GM08714 (cell line): ENCODE results near the gene RPS14.

Experiments
- H3K4me3 ChIP-seq: fragments of 200-500 bp; sonication (Bioruptor generic); 2 replicates; pipeline ENCODE4 v1.5.1; 2014; ENCODE audit warnings: mild to moderate bottlenecking, low read length, inconsistent platforms
- ZNF274 ChIP-seq: IDR thresholded peaks from 2 replicates; pipeline ENCODE4 v1.6.1; 2012; ENCODE audit warnings: mild to moderate bottlenecking, low read depth, low read length

RPS14 gene

DNA sequence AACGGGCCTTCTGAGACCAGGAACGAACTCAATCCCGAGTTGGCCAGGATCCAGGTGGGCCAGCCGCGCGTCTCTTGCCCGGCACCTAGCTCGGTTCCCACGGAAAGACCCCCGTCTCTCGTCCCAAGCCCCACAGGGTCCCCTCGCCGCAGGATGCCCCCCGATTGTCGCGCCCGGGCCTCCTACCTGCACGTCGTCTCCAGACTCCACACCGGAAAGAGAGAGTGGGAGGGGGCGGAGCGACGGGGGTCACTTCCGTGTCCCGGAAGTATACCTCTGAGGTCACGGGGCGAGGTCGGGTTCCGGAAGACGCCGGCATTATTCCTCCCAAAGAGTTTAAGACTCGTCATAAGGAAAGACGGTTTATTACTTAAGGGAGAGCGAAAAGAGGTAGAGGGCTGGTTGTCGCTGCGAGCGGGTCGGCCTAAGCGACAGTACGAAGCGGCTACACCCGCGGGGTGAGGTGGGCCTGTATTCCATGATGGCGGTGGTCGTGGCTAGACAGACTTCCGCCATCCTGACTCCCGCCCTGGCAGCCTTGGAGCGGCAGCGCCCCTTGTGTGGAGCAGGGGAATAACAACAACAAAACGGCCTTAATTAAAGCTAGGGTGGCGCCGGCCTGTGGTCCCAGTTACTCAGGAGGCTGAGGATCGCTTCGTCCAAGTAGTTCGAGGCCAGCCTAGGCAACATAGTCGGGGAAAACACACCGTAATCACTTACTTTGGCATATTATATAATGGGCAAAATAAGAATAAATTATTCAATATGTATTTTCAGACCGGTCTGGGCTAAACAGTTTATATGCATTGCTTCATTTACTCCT is at the start of gene RPS14:
Gene RPS14, minus strand, starts transcription at position 223 of the 823 bp plus-strand sequence. CDS start 2,006 bp downstream, outside the sequence.
- peak within 1 kb of the TSS; percentile 94 for H3K4me3 ChIP-seq
- no peak for TF ChIP-seq ZNF274

DNA sequence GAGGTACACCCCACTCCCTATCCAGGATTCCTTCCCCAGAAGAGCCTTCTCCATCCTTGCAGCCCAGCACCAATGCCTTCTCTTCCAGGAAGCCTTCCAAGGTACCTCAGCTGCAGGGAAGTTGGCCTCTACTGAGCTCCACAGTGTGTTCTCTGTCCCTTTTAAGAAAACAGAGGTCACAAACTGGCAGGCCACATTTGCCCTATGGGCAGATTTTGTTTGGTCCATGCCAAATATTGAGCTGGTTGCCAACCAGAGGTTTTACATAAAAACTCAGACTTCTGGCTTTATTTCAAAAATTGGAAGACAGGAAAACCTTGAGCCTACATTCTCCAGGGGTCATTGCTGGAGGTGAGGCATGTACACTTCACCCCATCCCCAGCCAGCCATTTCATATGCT is 49.4 kb upstream of the RPS14 start:
- no peak for TF ChIP-seq ZNF274
- no peak overlapping the region for H3K4me3 ChIP-seq

DNA sequence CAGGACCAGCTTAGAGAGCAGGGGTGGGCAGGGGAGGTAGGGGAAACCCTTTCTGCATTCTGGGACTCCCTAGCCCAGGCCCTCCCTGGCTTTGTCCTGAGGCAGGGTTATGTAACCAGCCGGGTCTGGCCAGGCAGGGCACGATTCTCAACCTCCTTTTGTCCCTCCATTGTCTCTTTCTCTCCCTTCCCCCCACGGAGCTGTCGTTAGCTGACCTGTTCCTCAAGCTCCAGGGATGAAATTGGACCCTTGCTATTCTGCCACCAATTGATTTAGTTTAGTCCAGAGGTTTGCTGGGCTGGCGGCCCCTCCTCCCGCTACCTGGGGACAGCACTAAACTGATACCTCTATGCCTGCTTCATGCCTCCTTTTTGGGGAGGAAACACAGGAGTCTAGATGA is 49.0 kb upstream of the RPS14 start:
- no peak for TF ChIP-seq ZNF274
- H3K4me3 ChIP-seq, result no peak overlapping the region

DNA sequence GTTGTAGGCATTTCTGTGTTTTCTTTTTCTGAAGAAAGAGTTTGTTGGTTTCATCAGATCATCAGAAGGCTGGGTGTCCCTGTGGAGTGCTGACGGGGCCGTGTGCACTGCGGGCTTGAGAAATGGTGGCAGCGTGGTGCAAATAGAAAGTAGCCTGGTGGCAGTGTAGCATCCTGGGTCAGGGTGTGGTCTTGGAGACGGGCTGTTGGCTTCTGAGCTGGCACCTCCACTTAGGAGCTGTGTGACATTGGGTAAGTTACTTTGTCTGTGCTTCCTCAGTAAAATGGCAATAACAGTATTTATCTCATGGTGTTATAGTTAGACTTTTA is 48.4 kb upstream of the RPS14 start:
- TF ChIP-seq ZNF274, result no peak
- H3K4me3 ChIP-seq, result no peak overlapping the region

DNA sequence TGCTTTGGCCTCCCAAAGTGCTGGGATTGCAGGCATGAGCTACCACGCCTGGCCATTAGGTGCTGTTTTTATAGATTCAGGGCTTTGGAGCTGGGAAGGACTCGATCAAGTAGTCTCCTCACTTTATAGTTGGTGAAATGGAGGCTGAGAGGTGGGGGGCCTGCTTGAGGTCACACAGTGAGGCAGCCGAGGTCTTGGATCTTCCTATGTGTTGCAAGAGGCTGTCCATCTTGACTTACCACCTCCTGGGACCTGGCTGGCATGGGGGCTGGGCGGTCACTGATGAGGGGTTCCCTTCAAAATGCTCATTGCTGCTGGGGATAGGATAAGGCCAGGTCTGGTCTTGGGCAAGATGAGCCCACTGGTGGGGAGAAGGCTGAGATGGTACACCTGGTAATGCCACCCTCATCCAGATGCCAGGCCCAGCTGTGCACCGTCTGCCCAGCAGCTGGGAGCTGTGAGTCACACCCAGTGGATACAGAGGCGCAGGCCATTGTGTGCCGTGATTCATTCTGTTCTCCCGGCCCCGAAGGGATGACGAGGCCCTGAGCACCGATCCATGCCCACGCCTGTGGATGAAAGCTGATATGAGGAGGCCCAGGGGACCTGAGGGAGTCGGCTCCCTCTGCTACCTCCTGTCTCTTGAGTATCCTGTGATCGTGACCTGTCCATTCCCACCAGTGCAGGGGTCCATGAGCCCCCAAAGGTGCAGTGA is 47.9 kb upstream of the RPS14 start:
- TF ChIP-seq ZNF274, result no peak
- no peak overlapping the region for H3K4me3 ChIP-seq

GRCh38 chr5:150496534-150496933 is 47.0 kb upstream of the RPS14 start:
- TF ChIP-seq ZNF274, result no peak
- H3K4me3 ChIP-seq, result no peak overlapping the region

DNA sequence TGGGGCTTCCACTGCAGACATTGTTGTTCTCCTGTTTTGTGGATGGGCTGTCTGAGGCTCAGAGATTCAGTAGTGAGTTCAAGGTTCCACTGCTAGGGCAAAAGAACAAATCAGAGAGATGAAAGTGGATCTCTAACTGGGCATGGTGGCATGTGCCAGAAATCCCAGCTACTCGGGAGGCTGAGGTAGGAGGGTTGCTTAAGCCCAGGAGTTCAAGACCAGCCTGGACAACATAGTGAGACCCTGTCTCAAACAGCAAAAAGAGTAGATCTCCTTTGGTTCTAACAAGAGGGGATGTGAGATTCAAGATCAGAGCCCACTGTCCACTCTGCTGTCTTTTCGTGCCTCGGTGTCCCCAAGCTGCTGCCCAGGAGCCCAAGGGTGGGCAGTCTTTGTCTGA is 46.6 kb upstream of the RPS14 start:
- H3K4me3 ChIP-seq, result no peak overlapping the region
- no peak for TF ChIP-seq ZNF274

DNA sequence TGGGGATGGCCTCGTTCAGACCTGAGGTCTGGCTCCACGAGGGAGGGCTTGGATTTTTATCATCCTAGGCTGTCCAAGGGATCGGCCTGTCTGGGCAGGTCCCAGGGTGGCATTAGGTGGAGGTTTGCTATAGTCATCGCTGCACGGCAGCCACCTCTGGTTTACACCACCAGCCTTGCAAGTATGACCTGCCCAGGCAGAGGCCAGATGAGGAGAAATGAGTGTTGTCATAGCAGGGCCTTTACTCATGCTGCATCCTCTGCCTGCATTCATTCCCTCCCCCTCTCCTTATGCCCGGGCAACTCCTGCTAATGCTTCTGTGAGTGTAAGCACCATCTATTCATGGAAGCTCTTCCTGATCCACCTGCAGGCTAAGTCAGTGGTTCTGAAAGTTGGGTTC is 43.1 kb upstream of the RPS14 start:
- no peak overlapping the region for H3K4me3 ChIP-seq
- TF ChIP-seq ZNF274, result no peak

DNA sequence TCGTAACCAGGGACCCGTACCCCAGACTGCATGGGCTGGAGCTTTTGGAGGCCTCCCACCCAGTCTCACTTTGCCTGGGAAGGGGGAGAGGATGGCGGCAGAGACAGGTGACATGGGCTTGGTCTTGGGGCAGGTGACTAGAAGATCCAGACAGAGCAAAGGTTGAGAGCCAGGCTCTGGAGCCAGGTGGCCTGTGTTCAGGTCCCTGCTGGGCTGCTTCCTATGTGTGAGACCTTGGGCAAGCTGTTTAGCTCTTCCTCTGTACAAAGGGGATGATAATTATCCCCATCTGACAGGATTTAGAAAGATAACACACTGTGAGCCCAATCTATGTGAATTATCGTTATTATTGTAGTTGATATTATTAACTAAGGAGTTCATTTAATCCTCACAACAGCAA is 42.3 kb upstream of the RPS14 start:
- no peak overlapping the region for H3K4me3 ChIP-seq
- TF ChIP-seq ZNF274, result no peak

- TF ChIP-seq ZNF274, result no peak
- H3K4me3 ChIP-seq, result no peak overlapping the region; the same call in 1 of the 2 replicates
These were observed 41.2 kb upstream of the RPS14 start for GRCh38 chr5:150490754-150491153.

GRCh38 chr5:150490296-150490669 is 40.7 kb upstream of the RPS14 start:
- no peak for TF ChIP-seq ZNF274
- H3K4me3 ChIP-seq, result peak overlapping the region; percentile 10; the same call in 1 of the 2 replicates

DNA sequence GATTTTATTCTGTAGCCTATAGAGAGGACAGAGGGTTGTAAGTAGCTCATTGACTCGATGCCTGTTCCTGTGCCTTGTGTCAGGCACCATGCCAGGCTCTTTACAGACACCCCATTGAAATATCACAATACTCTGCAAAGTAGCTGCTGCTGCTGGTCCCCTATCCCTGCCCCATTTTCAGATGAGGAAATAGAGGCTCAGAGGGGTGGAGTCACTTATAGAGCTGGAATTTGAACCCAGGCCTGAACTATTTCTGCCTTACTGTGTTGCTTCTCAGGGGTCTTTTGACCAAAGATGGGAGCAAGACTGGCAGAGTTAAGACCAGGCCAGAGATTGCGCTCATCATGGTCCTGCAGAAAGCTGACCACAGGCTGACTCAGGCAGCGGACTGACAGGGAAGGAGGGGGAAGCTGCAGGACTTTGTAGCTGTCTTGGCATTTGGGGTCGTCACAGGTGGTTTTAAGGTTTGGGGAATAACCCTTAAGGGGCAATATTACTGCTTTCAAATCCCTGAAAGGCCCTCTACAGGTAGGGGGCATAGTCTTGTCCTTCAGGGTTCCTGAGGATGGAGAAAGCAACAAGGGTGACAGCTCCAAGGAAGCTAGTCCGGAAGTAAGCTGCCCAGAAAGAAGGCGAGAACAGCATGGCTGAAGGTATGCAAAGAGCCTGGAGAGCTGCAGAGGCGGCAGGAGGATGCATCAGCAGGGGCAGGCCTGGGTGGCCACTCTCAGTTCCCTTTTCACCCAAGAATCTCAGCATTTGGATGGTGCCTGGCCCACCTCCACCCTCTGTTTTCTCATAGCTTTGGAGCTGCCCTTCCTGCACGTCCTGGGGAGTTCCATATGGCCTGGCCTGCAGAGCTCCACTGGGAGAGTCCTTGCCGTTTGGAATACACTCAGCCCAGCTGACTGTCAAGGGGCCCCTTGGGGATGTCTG is 40.1 kb upstream of the RPS14 start:
- TF ChIP-seq ZNF274, result no peak
- H3K4me3 ChIP-seq, result peak overlapping the region; percentile 10; the same call in 1 of the 2 replicates

GRCh38 chr5:150488519-150489359 is 39.2 kb upstream of the RPS14 start:
- no peak for TF ChIP-seq ZNF274
- no peak overlapping the region for H3K4me3 ChIP-seq
